Measurements from ENCODE around the gene RNASE4.

GRCh38 chr14:20680363-20680762 is 4.0 kb upstream of the RNASE4 start:
- no peak for TF ChIP-seq CTCF (IDR thresholded peaks at IDR 0.05 in 8 of 11, conservative IDR thresholded peaks at IDR 0.05 in 3 of 11)
- TF ChIP-seq POLR2AphosphoS5 (IDR thresholded peaks at IDR 0.05): no peak
- TF ChIP-seq POLR2A (IDR thresholded peaks at IDR 0.05): no peak
